ENCODE data around the gene MYO6. TPM values are rescaled to one million over a fixed set of nuclear protein-coding genes. Genes with fewer than 3 reads are reported as not detected.

Gene MYO6
- polyA plus RNA-seq, 1 donor (not counting 4 experiments of a cell fraction or from before 2014, with no cell fraction given): 24.5 TPM

DNA sequence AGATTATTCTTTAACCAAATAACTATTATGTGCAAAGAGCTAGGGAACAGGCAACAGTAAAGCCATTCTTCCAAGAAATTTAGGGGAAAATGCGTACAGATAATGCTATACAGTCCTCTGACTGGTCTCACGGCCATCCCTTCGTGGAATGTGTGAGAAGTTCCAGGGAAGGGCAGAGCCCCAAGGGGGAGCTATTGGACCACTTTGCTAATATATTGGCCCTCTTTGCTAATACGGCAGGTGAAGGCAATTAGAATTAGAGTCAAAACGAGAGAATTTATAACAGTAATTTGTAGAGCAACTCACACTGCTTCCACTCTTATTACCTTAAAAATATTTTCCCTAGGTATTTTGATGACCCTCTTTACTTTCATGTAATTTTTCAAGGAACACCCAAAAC is 183.0 kb downstream of the MYO6 start:
- DNase-seq (ENCODE audit: low read depth, low spot score): no peak
- Histone ChIP-seq H3K27me3 (ENCODE audit: control insufficient read depth, extremely low read depth, insufficient read depth, low read length) (no peaks in the 10 kb centered on the region), H3K4me2 (ENCODE audit: control insufficient read depth, extremely low read depth, insufficient read depth, low read depth, low read length) (no peak overlapping the region), H2AFZ (ENCODE audit: control insufficient read depth, low read length) (no peak overlapping the region), H3K27ac (ENCODE audit: control insufficient read depth, insufficient read depth, low read length) (no peak overlapping the region), H3K9ac (ENCODE audit: control insufficient read depth, extremely low read depth, insufficient read depth, low read length) (no peak overlapping the region), H3K4me3 (ENCODE audit: control insufficient read depth in 2 of 3, extremely low read depth in 1 of 3, insufficient read depth in 2 of 3, low read depth in 1 of 3, low read length in 3 of 3) (no peak overlapping the region), H3K9me1 (ENCODE audit: control insufficient read depth, extremely low read depth, insufficient read depth, low read length) (no peaks in the 10 kb centered on the region), H3K79me2 (ENCODE audit: control insufficient read depth, insufficient read depth, low read length) (no peaks in the 10 kb centered on the region), H3K36me3 (ENCODE audit: control insufficient read depth in 2 of 2, extremely low read depth in 1 of 2, insufficient read depth in 2 of 2, low read length in 2 of 2) (no peaks in the 10 kb centered on the region), H4K20me1 (ENCODE audit: control insufficient read depth, extremely low read depth, insufficient read depth, low read length) (no peaks in the 10 kb centered on the region), H3K4me1 (ENCODE audit: control insufficient read depth, extremely low read depth, insufficient read depth, low read length) (no peaks in the 10 kb centered on the region), H3K9me3 (ENCODE audit: control insufficient read depth, low read depth, low read length) (no peaks in the 10 kb centered on the region)
- dilution Hi-C loops (cut with MboI; ENCODE audit: extremely low pct_ligation_motif_present, low sequenced_read_pairs): no loop called here
- FAIRE-seq: no peak
- no peak for TF ChIP-seq EZH2 (IDR thresholded peaks at IDR 0.05; ENCODE audit: low read length)
- TF ChIP-seq, protein P1, sequence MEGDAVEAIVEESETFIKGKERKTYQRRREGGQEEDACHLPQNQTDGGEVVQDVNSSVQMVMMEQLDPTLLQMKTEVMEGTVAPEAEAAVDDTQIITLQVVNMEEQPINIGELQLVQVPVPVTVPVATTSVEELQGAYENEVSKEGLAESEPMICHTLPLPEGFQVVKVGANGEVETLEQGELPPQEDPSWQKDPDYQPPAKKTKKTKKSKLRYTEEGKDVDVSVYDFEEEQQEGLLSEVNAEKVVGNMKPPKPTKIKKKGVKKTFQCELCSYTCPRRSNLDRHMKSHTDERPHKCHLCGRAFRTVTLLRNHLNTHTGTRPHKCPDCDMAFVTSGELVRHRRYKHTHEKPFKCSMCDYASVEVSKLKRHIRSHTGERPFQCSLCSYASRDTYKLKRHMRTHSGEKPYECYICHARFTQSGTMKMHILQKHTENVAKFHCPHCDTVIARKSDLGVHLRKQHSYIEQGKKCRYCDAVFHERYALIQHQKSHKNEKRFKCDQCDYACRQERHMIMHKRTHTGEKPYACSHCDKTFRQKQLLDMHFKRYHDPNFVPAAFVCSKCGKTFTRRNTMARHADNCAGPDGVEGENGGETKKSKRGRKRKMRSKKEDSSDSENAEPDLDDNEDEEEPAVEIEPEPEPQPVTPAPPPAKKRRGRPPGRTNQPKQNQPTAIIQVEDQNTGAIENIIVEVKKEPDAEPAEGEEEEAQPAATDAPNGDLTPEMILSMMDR (optimal IDR thresholded peaks at IDR 0.05 in 1 of 3, IDR thresholded peaks at IDR 0.05 in 1 of 3, conservative IDR thresholded peaks at IDR 0.05 in 1 of 3; ENCODE audit: extremely low read depth in 1 of 3, insufficient read depth in 2 of 3, low read length in 3 of 3): peak; percentile 16 to 58 (median 38)

GRCh38 chr6:75933387-75933975 is 184.4 kb downstream of the MYO6 start:
- H3K9me3 ChIP-seq (ENCODE audit: control insufficient read depth, low read depth, low read length): no peaks in the 10 kb centered on the region
- no peaks in the 10 kb centered on the region for H3K27me3 ChIP-seq (ENCODE audit: control insufficient read depth, extremely low read depth, insufficient read depth, low read length)
- dilution Hi-C loops (cut with MboI; ENCODE audit: extremely low pct_ligation_motif_present, low sequenced_read_pairs): no loop called here
- DNase-seq (ENCODE audit: low read depth, low spot score) (no peak), FAIRE-seq (no peak)
- TF ChIP-seq, protein P1 (optimal IDR thresholded peaks at IDR 0.05 in 1 of 3, IDR thresholded peaks at IDR 0.05 in 1 of 3, conservative IDR thresholded peaks at IDR 0.05 in 1 of 3; ENCODE audit: extremely low read depth in 1 of 3, insufficient read depth in 2 of 3, low read length in 3 of 3): no peak
- no peak for TF ChIP-seq EZH2 (IDR thresholded peaks at IDR 0.05; ENCODE audit: low read length)
- no peak overlapping the region for H3K27ac ChIP-seq (ENCODE audit: control insufficient read depth, insufficient read depth, low read length)
- H4K20me1 ChIP-seq (ENCODE audit: control insufficient read depth, extremely low read depth, insufficient read depth, low read length): no peaks in the 10 kb centered on the region
- no peak overlapping the region for H3K9ac ChIP-seq (ENCODE audit: control insufficient read depth, extremely low read depth, insufficient read depth, low read length)
- H3K79me2 ChIP-seq (ENCODE audit: control insufficient read depth, insufficient read depth, low read length): no peaks in the 10 kb centered on the region
- no peak overlapping the region for H3K4me2 ChIP-seq (ENCODE audit: control insufficient read depth, extremely low read depth, insufficient read depth, low read depth, low read length)
- H3K4me3 ChIP-seq (ENCODE audit: control insufficient read depth in 2 of 3, extremely low read depth in 1 of 3, insufficient read depth in 2 of 3, low read depth in 1 of 3, low read length in 3 of 3): no peak overlapping the region
- no peak overlapping the region for H2AFZ ChIP-seq (ENCODE audit: control insufficient read depth, low read length)
- no peaks in the 10 kb centered on the region for H3K4me1 ChIP-seq (ENCODE audit: control insufficient read depth, extremely low read depth, insufficient read depth, low read length)
- no peaks in the 10 kb centered on the region for H3K9me1 ChIP-seq (ENCODE audit: control insufficient read depth, extremely low read depth, insufficient read depth, low read length)
- H3K36me3 ChIP-seq (ENCODE audit: control insufficient read depth in 2 of 2, extremely low read depth in 1 of 2, insufficient read depth in 2 of 2, low read length in 2 of 2): no peaks in the 10 kb centered on the region
